Pons (tissue), 1 donor: Measurements from ENCODE around the gene CHRNA9.
"Not testable (repeated sequence)": the region's sequence is repeated elsewhere in the genome, so short reads cannot be mapped to it uniquely, and the experiment has no call there.

Source experiments
- DNase-seq: peaks from one replicate; pipeline ENCODE4 v3.0.0-alpha.2; 2016; ENCODE audit warnings: low spot score

The CHRNA9 gene

GRCh38 chr4:40388239-40388638, 53.1 kb downstream of the CHRNA9 start:
- no peak for DNase-seq

GRCh38 chr4:40389986-40390385, 54.9 kb downstream of the CHRNA9 start:
- DNase-seq: no peak

- not testable (repeated sequence) for DNase-seq
Measured at GRCh38 chr4:40392241-40392640, 57.1 kb downstream of the CHRNA9 start.

- peak; percentile 19 for DNase-seq
Measured at GRCh38 chr4:40394236-40394635, 59.1 kb downstream of the CHRNA9 start.

GRCh38 chr4:40395166-40395900, 60.2 kb downstream of the CHRNA9 start:
- no peak for DNase-seq

- peak; percentile 12 for DNase-seq
Measured at GRCh38 chr4:40395908-40396793, 61.0 kb downstream of the CHRNA9 start.

- no peak for DNase-seq
Measured at GRCh38 chr4:40399578-40399977, 64.4 kb downstream of the CHRNA9 start.

GRCh38 chr4:40401096-40401495, 66.0 kb downstream of the CHRNA9 start:
- no peak for DNase-seq

- DNase-seq: no peak
Measured at GRCh38 chr4:40401631-40402030, 66.5 kb downstream of the CHRNA9 start.

- DNase-seq: no peak
Measured at GRCh38 chr4:40402556-40402955, 67.4 kb downstream of the CHRNA9 start.

- DNase-seq: no peak
Measured at GRCh38 chr4:40403081-40403480, 67.9 kb downstream of the CHRNA9 start.
